Loucy (cell line): ENCODE data around the gene PBX4.

Experiments
- H2AFZ ChIP-seq: fragments of 200-600 bp; sonication (generic); 2 replicates; pipeline ENCODE4 v1.6.0; 2016; ENCODE audit warnings: antibody characterized with exemption, mild to moderate bottlenecking, low read length, moderate library complexity
- H3F3A ChIP-seq: fragments of 200-600 bp; 2 replicates; pipeline ENCODE4 v1.6.0; 2016; ENCODE audit warnings: antibody characterized with exemption, low read depth, mild to moderate bottlenecking
- H3K27me3 ChIP-seq: fragments of 200-600 bp; sonication (generic); 2 replicates; pipeline ENCODE4 v1.6.1; 2014; ENCODE audit warnings: low read length, mild to moderate bottlenecking; ENCODE audit not compliant: insufficient read depth, poor library complexity, severe bottlenecking
- H3K36me3 ChIP-seq: fragments of 200-600 bp; sonication (generic); 2 replicates; pipeline ENCODE4 v1.6.1; 2016; ENCODE audit warnings: low read length; ENCODE audit not compliant: insufficient read depth
- H3K4me1 ChIP-seq: fragments of 200-600 bp; sonication (generic); 2 replicates; pipeline ENCODE4 v1.5.1; 2014; ENCODE audit warnings: low read length, mild to moderate bottlenecking; ENCODE audit not compliant: insufficient read depth, poor library complexity, severe bottlenecking
- H3K4me2 ChIP-seq: fragments of 200-600 bp; sonication (generic); 2 replicates; pipeline ENCODE4 v1.6.0; 2014; ENCODE audit warnings: antibody characterized with exemption, low read length, low read depth, mild to moderate bottlenecking; ENCODE audit not compliant: poor library complexity, severe bottlenecking
- H3K4me3 ChIP-seq: fragments of 200-600 bp; sonication (generic); 2 replicates; pipeline ENCODE4 v1.5.1; 2014; ENCODE audit warnings: low read length, mild to moderate bottlenecking, mixed read lengths; ENCODE audit not compliant: poor library complexity, severe bottlenecking
- H3K79me2 ChIP-seq: fragments of 200-600 bp; sonication (generic); 2 replicates; pipeline ENCODE4 v1.6.1; 2014; ENCODE audit warnings: low read length; ENCODE audit not compliant: insufficient read depth
- H3K9ac ChIP-seq: fragments of 200-600 bp; sonication (generic); 2 replicates; pipeline ENCODE4 v1.6.0; 2014; ENCODE audit warnings: mild to moderate bottlenecking, low read depth, low read length, moderate library complexity; ENCODE audit not compliant: poor library complexity, severe bottlenecking
- H3K9me2 ChIP-seq: fragments of 200-600 bp; sonication (generic); replicated peaks from 2 replicates; pipeline ENCODE4 v1.6.1; 2016; ENCODE audit warnings: low read depth, low read length, mixed read lengths
- H3K9me3 ChIP-seq: fragments of 200-600 bp; sonication (generic); 2 replicates; pipeline ENCODE4 v1.6.1; 2014; ENCODE audit warnings: mild to moderate bottlenecking, antibody characterized with exemption, low read length, low read depth; ENCODE audit not compliant: insufficient read depth
- H4K20me1 ChIP-seq: fragments of 200-600 bp; sonication (generic); 2 replicates; pipeline ENCODE4 v1.6.0; 2014; ENCODE audit warnings: antibody characterized with exemption, low read length, mild to moderate bottlenecking; ENCODE audit not compliant: insufficient read depth, poor library complexity, severe bottlenecking
- EZH2phosphoT487 ChIP-seq: fragments of 200-600 bp; IDR thresholded peaks from 2 replicates; pipeline ENCODE4 v1.6.1; 2018; ENCODE audit warnings: antibody characterized with exemption, mild to moderate bottlenecking, moderate library complexity, borderline replicate concordance
- TF ChIP-seq, protein P1 (sequence below): fragments of 200-600 bp; sonication (generic); conservative IDR thresholded peaks from 2 replicates; pipeline ENCODE4 v1.5.1; 2014; ENCODE audit warnings: mild to moderate bottlenecking, antibody characterized with exemption, low read length

PBX4 gene

GRCh38 chr19:19656451-19657396 is 38.2 kb upstream of the PBX4 start:
- H3K27me3 ChIP-seq = no peaks in the 10 kb centered on the region
- H3K79me2 ChIP-seq = peaks cover 18% of the 10 kb centered on the region
- no peaks in the 10 kb centered on the region for H3K9me2 ChIP-seq
- no peaks in the 10 kb centered on the region for H3K9me3 ChIP-seq
- no peaks in the 10 kb centered on the region for H3F3A ChIP-seq
- peaks cover 73% of the 10 kb centered on the region; the same call in 1 of the 2 replicates for H3K36me3 ChIP-seq
- peaks cover 6% of the 10 kb centered on the region for H3K4me1 ChIP-seq
- TF ChIP-seq, protein P1, sequence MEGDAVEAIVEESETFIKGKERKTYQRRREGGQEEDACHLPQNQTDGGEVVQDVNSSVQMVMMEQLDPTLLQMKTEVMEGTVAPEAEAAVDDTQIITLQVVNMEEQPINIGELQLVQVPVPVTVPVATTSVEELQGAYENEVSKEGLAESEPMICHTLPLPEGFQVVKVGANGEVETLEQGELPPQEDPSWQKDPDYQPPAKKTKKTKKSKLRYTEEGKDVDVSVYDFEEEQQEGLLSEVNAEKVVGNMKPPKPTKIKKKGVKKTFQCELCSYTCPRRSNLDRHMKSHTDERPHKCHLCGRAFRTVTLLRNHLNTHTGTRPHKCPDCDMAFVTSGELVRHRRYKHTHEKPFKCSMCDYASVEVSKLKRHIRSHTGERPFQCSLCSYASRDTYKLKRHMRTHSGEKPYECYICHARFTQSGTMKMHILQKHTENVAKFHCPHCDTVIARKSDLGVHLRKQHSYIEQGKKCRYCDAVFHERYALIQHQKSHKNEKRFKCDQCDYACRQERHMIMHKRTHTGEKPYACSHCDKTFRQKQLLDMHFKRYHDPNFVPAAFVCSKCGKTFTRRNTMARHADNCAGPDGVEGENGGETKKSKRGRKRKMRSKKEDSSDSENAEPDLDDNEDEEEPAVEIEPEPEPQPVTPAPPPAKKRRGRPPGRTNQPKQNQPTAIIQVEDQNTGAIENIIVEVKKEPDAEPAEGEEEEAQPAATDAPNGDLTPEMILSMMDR = no peak
- no peak for TF ChIP-seq EZH2phosphoT487
- H2AFZ ChIP-seq = no peak overlapping the region
- H3K9ac ChIP-seq = no peak overlapping the region
- no peak overlapping the region for H3K4me3 ChIP-seq
- peaks cover 7% of the 10 kb centered on the region for H4K20me1 ChIP-seq
- no peak overlapping the region for H3K4me2 ChIP-seq

DNA sequence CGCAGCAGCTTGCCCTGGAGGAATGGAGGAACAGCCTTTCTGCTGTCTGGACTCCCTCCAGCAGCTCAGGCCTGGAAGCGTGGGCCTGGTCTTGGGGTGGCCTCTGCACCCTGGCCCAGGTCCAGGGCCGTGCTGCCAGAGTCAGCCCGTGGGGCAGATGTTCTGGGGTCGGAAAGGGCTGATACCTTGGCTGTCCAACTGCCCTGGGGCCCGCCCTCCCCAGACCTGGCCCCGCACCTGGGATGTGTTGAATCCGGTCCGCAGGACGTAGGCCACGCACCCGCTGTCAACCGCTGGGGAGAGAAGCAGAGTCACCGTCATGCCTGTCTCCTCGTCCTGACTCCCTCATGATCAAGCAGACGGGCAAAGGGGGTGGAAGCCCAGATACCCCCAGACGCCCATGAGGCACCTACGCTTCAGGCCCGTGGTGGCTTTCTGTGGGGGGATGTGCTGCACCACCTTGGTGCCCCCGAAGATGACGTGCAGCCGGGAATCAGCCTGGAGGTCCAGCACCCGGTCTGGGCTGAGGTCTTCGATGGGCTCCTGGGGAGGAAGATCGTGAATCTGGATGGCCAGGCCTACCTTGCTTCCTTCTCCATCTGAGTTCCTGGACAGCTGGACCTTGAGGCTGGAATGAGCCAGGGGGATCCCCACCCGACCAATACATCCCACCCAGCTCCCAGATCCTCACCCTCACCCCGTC is 37.3 kb upstream of the PBX4 start:
- H3F3A ChIP-seq = no peaks in the 10 kb centered on the region
- no peaks in the 10 kb centered on the region for H3K9me3 ChIP-seq
- TF ChIP-seq, protein P1 = no peak
- no peak for TF ChIP-seq EZH2phosphoT487
- H3K79me2 ChIP-seq = peaks cover 9% of the 10 kb centered on the region; the same call in 1 of the 2 replicates
- no peak overlapping the region for H3K4me3 ChIP-seq
- no peaks in the 10 kb centered on the region for H3K9me2 ChIP-seq
- H3K27me3 ChIP-seq = no peaks in the 10 kb centered on the region
- H3K9ac ChIP-seq = no peak overlapping the region
- no peak overlapping the region for H3K4me2 ChIP-seq
- H2AFZ ChIP-seq = no peak overlapping the region
- peaks cover 83% of the 10 kb centered on the region; the same call in 1 of the 2 replicates for H3K36me3 ChIP-seq
- H3K4me1 ChIP-seq = no peaks in the 10 kb centered on the region
- H4K20me1 ChIP-seq = no peaks in the 10 kb centered on the region

DNA sequence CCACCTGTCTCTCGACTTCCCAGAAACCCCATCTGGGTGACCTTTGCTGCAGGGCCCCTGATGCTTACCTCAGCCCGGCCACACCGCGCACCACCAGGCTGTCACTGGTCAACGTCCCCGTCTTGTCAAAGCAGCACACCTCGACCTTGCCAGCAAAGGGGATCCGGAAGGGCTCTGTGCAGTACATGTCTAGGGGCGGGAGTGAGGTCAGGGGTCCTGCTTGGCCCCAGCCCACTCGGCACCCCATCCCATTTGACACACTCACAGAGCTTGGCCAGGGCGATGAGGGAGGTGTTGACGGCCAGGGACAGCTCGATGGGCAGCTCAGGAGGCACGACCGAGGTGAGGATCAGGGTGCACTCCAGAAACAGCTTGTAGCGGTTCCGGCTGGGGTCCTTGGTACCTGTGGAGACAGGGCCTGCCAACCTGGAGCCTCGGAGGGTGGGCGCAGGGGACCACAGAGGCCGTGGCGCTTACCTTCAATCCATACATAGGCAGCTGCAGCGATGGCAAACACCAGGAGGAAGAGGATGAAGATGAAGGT is 36.6 kb upstream of the PBX4 start:
- H4K20me1 ChIP-seq = no peaks in the 10 kb centered on the region
- no peak overlapping the region for H3K9ac ChIP-seq
- H3K4me2 ChIP-seq = no peak overlapping the region
- H3K36me3 ChIP-seq = peaks cover 84% of the 10 kb centered on the region; the same call in 1 of the 2 replicates
- no peaks in the 10 kb centered on the region for H3K4me1 ChIP-seq
- H3K9me2 ChIP-seq = no peaks in the 10 kb centered on the region
- H3K4me3 ChIP-seq = no peak overlapping the region
- TF ChIP-seq EZH2phosphoT487 = no peak
- TF ChIP-seq, protein P1 = no peak
- no peaks in the 10 kb centered on the region for H3F3A ChIP-seq
- H2AFZ ChIP-seq = no peak overlapping the region
- no peaks in the 10 kb centered on the region for H3K9me3 ChIP-seq
- peaks cover 6% of the 10 kb centered on the region; the same call in 1 of the 2 replicates for H3K79me2 ChIP-seq
- no peaks in the 10 kb centered on the region for H3K27me3 ChIP-seq
